NT2/D1 (cell line): ENCODE measurements around the gene TMEM132C.

Experiments used
- SUZ12 ChIP-seq: IDR thresholded peaks from 2 replicates; pipeline ENCODE4 v1.6.1; 2011; ENCODE audit not compliant: insufficient read length, insufficient read depth; ENCODE audit errors: extremely low read depth
- YY1 ChIP-seq: IDR thresholded peaks from 2 replicates; pipeline ENCODE4 v1.6.1; 2011; ENCODE audit not compliant: insufficient read length, insufficient read depth
- ZNF274 ChIP-seq: IDR thresholded peaks from 2 replicates; pipeline ENCODE4 v1.6.1; 2011; ENCODE audit warnings: mild to moderate bottlenecking, low read depth, low read length

GRCh38 chr12:128402486-128403243, 135.7 kb downstream of the TMEM132C start:
- TF ChIP-seq SUZ12 (no peak), ZNF274 (no peak), YY1 (no peak)
